B cell (primary cell): Measurements from ENCODE around the gene LEMD1.

Source experiments
- EZH2 ChIP-seq: IDR thresholded peaks from 2 replicates; pipeline ENCODE4 v1.6.1; 2012; ENCODE audit warnings: borderline replicate concordance, low read depth, mild to moderate bottlenecking, moderate library complexity, low read length; ENCODE audit not compliant: insufficient read depth, poor library complexity, severe bottlenecking
- TF ChIP-seq, protein P1 (sequence below): fragments of 200-600 bp; IDR thresholded peaks from one replicate; pipeline ENCODE4 v1.8.0; 2022; ENCODE audit warnings: antibody characterized with exemption, mild to moderate bottlenecking

DNA sequence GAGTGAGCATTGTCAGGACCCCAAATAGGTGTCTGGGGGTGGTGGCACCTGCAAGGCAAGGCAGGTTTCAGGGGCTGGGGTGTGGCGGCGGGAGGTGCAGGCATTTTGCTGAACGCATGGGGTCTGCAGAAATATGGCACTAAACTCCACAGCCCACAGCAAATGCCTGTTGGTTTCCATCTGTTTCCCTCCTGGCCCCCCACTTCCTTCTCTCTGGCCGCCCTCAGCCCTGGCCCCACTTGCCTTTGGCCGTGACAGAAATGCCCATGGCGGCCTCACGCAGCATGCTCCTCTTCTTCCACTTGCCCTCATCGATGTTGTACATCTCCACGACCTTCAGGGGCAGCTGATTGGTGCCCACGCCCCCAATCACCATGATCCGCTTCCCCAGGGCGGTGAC, 78.9 kb downstream of the LEMD1 start:
- TF ChIP-seq, protein P1, sequence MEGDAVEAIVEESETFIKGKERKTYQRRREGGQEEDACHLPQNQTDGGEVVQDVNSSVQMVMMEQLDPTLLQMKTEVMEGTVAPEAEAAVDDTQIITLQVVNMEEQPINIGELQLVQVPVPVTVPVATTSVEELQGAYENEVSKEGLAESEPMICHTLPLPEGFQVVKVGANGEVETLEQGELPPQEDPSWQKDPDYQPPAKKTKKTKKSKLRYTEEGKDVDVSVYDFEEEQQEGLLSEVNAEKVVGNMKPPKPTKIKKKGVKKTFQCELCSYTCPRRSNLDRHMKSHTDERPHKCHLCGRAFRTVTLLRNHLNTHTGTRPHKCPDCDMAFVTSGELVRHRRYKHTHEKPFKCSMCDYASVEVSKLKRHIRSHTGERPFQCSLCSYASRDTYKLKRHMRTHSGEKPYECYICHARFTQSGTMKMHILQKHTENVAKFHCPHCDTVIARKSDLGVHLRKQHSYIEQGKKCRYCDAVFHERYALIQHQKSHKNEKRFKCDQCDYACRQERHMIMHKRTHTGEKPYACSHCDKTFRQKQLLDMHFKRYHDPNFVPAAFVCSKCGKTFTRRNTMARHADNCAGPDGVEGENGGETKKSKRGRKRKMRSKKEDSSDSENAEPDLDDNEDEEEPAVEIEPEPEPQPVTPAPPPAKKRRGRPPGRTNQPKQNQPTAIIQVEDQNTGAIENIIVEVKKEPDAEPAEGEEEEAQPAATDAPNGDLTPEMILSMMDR: no peak
- no peak for TF ChIP-seq EZH2
